Measurements from ENCODE around the gene FAM50B. TPM values are rescaled to one million over a fixed set of nuclear protein-coding genes. Genes with fewer than 3 reads are reported as not detected.

FAM50B gene
- total RNA-seq, 1 experiment from 2014 or later, result 3.3 TPM

DNA sequence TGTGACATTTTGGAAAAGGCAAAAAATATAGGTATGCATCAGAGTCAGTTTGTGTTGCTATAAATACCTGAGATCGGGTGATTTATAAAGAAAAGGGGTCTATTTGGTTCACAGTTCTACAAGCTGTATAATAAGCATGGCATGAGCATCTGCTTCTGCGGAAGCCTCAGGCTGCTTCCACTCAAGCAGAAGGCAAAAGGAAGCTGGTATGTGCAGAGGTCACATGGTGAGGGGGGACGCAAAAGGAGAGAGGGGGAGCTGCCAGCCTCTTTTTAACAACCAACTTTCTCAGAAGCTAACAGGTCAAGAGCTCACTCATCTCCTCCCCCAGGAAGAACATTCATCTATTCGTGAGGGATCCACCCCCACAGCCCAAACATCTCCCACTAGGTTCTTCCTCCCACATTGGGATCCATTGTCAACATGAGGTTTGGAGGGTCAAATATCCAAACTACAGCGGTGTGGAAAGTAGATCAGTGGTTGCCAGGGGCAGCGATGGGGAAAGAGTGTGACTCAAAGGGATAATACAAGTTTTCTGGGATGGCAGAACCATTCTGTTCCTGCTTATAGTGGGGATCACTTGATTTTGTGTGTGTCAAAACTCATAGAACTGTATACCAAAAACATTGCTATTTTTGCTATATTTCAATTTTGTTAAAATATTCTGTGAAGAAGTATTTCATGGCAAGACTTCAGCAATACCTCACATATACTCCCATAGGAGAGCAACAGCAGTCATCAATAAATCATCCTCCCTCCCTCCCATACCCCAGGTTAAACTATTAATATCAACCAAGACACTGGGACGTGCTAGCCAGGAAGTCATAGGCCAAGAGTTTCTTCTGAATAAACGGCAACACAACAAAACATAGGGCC lies 9.9 kb upstream of the FAM50B start:
- Mint-ChIP-seq H3K4me1 (peaks cover 4 to 6% of the 10 kb centered on the region in 2 experiments; a peak in 2 of 4 replicates), H3K4me3 (no peak overlapping the region), H3K36me3 (ENCODE audit: insufficient read depth in 1 of 3, low read depth in 3 of 3) (no peaks in the 10 kb centered on the region; a peak in 1 of 7 replicates), H3K9me3 (no peaks in the 10 kb centered on the region), H3K27ac (no peak overlapping the region; a peak in 1 of 7 replicates), H3K27me3 (ENCODE audit: low read depth) (peaks cover 1% of the 10 kb centered on the region)
- no peaks in the 10 kb centered on the region for H3K4me1 ChIP-seq (ENCODE audit: insufficient read depth, low read length)
- H3K27ac ChIP-seq (ENCODE audit: insufficient read length, low read depth, low read length), result no peak overlapping the region
- WGBS (ENCODE audit: extremely low coverage, insufficient read length, low lambda C conversion rate), result no CpG with 5 or more reads among the region's 8 CpGs
- no peak for DNase-seq
- no peak overlapping the region for H4K5ac ChIP-seq (ENCODE audit: insufficient read length, low read depth, low read length)
- H3K9ac ChIP-seq (ENCODE audit: extremely low read depth, insufficient read length, low read length), result no peak overlapping the region
- H3K56ac ChIP-seq (ENCODE audit: insufficient read length, low read depth, low read length), result no peak overlapping the region
- H2BK20ac ChIP-seq (ENCODE audit: low read depth, low read length, poor library complexity, severe bottlenecking), result no peak overlapping the region
- no peaks in the 10 kb centered on the region for H3K9me3 ChIP-seq (ENCODE audit: control insufficient read depth, low read depth, low read length)
- H4K8ac ChIP-seq (replicated peaks; ENCODE audit: insufficient read length, low read depth, low read length), result no peak overlapping the region
- H2BK120ac ChIP-seq (ENCODE audit: low read depth, low read length, poor library complexity, severe bottlenecking), result no peak overlapping the region
- TF ChIP-seq, protein P1, sequence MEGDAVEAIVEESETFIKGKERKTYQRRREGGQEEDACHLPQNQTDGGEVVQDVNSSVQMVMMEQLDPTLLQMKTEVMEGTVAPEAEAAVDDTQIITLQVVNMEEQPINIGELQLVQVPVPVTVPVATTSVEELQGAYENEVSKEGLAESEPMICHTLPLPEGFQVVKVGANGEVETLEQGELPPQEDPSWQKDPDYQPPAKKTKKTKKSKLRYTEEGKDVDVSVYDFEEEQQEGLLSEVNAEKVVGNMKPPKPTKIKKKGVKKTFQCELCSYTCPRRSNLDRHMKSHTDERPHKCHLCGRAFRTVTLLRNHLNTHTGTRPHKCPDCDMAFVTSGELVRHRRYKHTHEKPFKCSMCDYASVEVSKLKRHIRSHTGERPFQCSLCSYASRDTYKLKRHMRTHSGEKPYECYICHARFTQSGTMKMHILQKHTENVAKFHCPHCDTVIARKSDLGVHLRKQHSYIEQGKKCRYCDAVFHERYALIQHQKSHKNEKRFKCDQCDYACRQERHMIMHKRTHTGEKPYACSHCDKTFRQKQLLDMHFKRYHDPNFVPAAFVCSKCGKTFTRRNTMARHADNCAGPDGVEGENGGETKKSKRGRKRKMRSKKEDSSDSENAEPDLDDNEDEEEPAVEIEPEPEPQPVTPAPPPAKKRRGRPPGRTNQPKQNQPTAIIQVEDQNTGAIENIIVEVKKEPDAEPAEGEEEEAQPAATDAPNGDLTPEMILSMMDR (conservative IDR thresholded peaks at IDR 0.05), result no peak
- H3K4me2 ChIP-seq (ENCODE audit: insufficient read depth, insufficient read length, low read length), result no peak overlapping the region
- H3K18ac ChIP-seq (ENCODE audit: insufficient read length, low read depth, low read length), result no peak overlapping the region
- no peak overlapping the region for H4K91ac ChIP-seq (ENCODE audit: insufficient read length, low read depth, low read length)
- H3K79me2 ChIP-seq (ENCODE audit: insufficient read depth, low read length), result no peaks in the 10 kb centered on the region
- no peaks in the 10 kb centered on the region for H3K23me2 ChIP-seq (ENCODE audit: insufficient read length, low read depth, low read length, poor library complexity, severe bottlenecking)
- H2BK15ac ChIP-seq (ENCODE audit: low read depth, low read length), result no peak overlapping the region
- H3K4ac ChIP-seq (ENCODE audit: low read depth, low read length), result no peak overlapping the region
- H3T11ph ChIP-seq (ENCODE audit: low read length), result no peak overlapping the region
- no peak overlapping the region for H2AK5ac ChIP-seq (ENCODE audit: insufficient read length, low read length)
- H3K27me3 ChIP-seq (ENCODE audit: insufficient read depth, low read length), result no peaks in the 10 kb centered on the region
- no peak overlapping the region for H3K23ac ChIP-seq (ENCODE audit: insufficient read length, low read depth, low read length)
- H2BK12ac ChIP-seq (ENCODE audit: insufficient read length, low read depth, low read length), result no peak overlapping the region
- no peaks in the 10 kb centered on the region for H4K20me1 ChIP-seq (ENCODE audit: control insufficient read depth, insufficient read depth, insufficient read length)
- no peaks in the 10 kb centered on the region for H3K79me1 ChIP-seq (ENCODE audit: insufficient read depth, low read depth, low read length, poor library complexity, severe bottlenecking)
- H3K14ac ChIP-seq (ENCODE audit: insufficient read depth, low read length), result no peak overlapping the region
- H2AFZ ChIP-seq (ENCODE audit: low read length), result no peak overlapping the region
- no peak overlapping the region for H2BK5ac ChIP-seq (ENCODE audit: insufficient read length, low read length)
